ENCODE measurements around the gene PHC2.

The PHC2 gene

DNA sequence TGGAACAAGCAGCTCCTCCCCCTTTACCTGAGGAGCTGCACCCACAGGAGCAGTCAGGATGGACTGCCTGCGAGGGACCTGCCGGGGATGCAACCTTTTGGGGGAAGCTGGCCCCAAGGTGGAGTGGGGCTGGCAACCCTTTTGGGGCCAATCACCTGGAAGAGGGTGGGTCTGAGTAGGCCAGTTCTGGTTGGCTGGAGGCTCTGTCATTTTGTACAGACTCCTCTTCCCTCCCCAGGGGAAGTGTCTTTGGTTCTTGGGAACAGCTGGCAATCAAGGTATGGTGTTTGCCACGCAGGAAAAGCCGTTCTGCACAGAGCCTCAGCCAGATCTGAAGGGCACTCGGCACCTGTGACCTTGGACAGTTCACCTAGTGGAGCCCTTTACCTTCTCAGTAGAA is 109.7 kb downstream of the PHC2 start:
- no peak overlapping the region for H3K4me3 ChIP-seq (ENCODE audit: low read depth, low read length)
- TF ChIP-seq, protein P1, sequence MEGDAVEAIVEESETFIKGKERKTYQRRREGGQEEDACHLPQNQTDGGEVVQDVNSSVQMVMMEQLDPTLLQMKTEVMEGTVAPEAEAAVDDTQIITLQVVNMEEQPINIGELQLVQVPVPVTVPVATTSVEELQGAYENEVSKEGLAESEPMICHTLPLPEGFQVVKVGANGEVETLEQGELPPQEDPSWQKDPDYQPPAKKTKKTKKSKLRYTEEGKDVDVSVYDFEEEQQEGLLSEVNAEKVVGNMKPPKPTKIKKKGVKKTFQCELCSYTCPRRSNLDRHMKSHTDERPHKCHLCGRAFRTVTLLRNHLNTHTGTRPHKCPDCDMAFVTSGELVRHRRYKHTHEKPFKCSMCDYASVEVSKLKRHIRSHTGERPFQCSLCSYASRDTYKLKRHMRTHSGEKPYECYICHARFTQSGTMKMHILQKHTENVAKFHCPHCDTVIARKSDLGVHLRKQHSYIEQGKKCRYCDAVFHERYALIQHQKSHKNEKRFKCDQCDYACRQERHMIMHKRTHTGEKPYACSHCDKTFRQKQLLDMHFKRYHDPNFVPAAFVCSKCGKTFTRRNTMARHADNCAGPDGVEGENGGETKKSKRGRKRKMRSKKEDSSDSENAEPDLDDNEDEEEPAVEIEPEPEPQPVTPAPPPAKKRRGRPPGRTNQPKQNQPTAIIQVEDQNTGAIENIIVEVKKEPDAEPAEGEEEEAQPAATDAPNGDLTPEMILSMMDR (IDR thresholded peaks at IDR 0.05; ENCODE audit: low read depth, low read length): no peak

DNA sequence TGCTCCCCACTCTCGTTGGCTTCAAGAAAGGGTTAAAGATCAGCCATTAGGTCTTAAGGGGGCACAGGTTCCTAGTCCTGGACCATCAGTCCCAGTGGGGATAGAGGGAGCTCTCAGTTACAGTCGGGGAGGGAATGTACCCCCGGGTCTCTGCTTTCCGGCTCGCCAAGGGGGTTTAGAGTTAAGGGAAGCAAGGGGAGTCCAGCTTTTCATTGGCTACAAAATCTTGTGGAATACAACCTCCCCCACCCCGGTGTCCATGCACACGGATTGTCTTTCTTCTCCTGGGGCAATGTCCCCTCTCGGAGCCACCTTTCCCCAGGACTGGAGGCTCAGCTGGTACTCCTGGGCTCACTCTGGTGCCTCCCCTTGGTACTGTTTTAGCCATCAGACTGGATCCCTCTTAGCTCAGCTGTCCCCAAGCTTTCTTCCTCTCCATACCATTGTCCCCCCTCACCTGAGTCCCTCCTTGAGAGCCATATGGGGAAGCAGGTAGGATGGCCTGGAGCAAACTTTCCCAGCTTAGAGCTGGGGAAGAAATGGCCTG is 110.2 kb downstream of the PHC2 start, which contains the start of gene A3GALT2:
Gene A3GALT2, minus strand, starts transcription at position 480 of the 547 bp plus-strand sequence. Its CDS starts 0 bp downstream, at position 480.
- no peak within 1 kb of the TSS for H3K4me3 ChIP-seq (ENCODE audit: low read depth, low read length)
- TF ChIP-seq, protein P1 (IDR thresholded peaks at IDR 0.05; ENCODE audit: low read depth, low read length): no peak

DNA sequence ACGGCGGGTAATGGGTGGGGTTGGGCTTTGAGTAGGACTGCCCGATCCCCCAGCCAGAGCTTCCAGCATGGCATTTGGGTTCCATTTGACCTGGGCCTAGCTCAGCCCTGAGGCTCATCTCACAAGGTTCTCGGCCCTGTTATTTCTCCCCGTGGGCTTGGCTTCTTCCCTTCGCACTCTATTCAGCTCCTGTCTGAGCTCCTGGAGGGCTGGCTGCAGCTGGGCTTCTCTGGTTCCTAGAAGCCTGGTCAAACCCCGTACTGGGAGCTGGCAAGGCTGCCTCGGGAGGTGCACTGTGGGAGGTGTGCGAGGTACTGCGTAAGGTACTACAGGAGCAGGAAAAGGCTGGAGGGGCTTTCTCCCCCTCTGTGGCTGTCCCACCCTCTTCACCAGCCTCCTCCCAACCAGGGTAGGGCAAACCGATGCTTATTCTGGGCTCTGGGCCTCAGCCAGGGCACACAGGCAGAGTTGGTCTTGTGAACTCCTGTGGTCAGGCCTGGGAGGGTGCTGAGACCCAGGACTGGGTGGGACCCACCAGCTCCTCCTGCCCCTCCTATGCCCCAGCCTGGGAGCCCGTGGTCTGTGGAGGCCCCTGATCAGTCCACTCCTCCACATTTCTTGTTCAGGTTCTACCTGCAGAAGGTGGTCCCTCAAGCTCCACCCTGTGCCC is 110.8 kb downstream of the PHC2 start:
- H3K4me3 ChIP-seq (ENCODE audit: low read depth, low read length): no peak overlapping the region
- TF ChIP-seq, protein P1 (IDR thresholded peaks at IDR 0.05; ENCODE audit: low read depth, low read length): no peak

DNA sequence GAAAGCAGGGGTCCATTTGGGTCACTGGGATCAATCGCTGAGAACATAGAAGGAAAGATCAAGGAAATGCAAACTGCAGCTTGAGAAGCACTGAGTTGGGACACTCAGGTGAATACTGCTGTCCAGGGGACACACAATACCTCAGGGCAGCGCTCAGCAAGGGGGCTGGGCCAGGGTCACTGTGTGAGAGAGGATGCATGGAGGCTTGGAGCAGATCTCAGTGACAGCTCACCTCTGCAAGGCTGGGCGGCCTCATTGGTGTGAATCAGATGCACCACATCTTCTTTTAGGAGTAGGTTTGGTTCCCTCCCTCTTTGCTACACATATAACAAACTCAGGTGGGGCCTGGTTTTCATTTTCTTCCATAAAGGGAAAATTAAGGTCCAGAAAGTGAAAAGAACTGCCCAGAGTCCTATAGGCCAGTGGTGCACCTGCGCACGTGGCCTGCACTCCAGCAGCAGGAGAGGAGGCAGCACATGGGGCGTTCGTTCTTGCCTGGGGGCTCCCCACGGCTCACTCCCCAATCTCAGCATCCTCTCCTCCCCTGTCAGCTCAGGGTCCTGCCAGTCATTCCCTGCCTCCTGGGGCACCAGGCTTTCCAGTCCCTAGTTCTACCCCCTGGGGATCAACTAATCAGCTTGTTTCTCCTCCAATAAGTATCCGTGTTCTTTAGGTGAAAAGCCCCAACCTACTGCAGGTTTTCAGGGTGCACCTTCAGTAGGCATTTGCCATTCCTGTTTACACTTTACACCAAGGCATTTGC is 111.5 kb downstream of the PHC2 start:
- TF ChIP-seq, protein P1 (IDR thresholded peaks at IDR 0.05; ENCODE audit: low read depth, low read length): no peak

DNA sequence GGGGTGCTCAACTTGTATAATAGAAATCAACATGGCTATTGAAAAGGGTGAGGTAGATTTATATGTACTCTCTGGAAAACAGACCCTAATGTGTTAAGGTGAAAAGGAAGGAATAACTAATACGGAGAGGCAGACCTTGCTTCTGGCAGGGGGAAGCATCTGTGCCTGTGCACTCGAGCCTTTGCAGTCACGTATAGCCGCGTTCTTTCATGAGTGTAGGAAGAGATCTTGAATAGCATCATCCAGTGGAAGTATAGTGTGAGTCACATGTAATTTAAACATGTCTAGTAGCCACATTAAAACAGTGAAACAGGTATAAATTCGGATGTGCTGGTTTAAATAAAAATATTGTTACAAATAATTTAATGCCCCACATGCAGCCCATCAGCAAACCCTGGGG is 112.9 kb downstream of the PHC2 start:
- H3K4me3 ChIP-seq (ENCODE audit: low read depth, low read length): no peak overlapping the region
- TF ChIP-seq, protein P1 (IDR thresholded peaks at IDR 0.05; ENCODE audit: low read depth, low read length): no peak

More for the DNA sequence above, 111.5 kb downstream of the PHC2 start:
- H3K4me3 ChIP-seq (ENCODE audit: low read depth, low read length): no peak overlapping the region

DNA sequence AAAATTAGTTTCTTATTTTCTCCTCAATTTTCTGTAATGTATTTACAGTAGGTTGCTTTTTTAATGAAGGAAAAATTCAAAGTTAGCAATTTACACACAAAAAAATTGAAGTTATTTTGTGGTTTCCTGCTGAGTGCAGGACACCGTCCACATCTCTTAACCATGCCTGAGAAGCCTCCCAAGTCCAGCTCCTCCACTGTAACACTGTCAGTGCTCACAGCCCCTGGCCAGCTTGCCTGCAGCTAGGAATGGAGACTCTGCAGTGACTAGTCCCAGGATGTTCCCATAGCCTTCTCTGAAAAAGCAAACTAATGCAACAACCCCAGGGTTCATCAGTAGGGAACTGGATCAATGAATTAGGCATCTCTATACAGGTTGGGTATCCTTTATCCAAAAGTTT is 113.5 kb downstream of the PHC2 start:
- TF ChIP-seq, protein P1 (IDR thresholded peaks at IDR 0.05; ENCODE audit: low read depth, low read length): no peak
- H3K4me3 ChIP-seq (ENCODE audit: low read depth, low read length): no peak overlapping the region

DNA sequence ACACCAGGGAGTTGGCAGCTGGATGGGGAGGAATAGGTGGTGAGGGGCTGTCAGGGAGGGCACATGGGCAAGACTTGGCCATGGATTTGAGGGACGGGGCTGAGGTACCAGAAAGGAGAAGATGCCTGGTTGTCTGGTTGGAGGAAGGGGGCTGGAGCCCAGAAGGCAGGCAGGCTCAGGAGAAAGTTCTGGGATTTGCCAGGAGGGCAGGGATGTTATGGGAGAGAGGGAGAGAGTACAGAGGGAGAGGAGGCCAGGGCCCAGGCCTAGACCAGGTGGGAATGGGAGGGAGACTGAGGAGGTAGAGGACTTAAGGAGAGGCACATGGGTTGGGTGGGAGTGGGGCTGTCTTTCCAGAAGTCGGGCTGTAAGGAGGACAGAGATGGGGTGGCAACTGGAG is 114.3 kb downstream of the PHC2 start:
- TF ChIP-seq, protein P1 (IDR thresholded peaks at IDR 0.05; ENCODE audit: low read depth, low read length): no peak
- no peak overlapping the region for H3K4me3 ChIP-seq (ENCODE audit: low read depth, low read length)
